CD4-positive, alpha-beta T cell (primary cell): ENCODE data around the gene ZNF536. TPM values are rescaled to one million over a fixed set of nuclear protein-coding genes. Genes with fewer than 3 reads are reported as not detected.
"Not testable (repeated sequence)": the region's sequence is repeated elsewhere in the genome, so short reads cannot be mapped to it uniquely, and the experiment has no call there.

Experiments
- ATAC-seq: fragments of 200-7000 bp; cut with Tn5 transposase; one replicate; pipeline ENCODE4 v1.10.0; 2022; ENCODE audit warnings: mild to moderate bottlenecking; ENCODE audit not compliant: poor library complexity
- CTCF ChIA-PET: fragments of 350-600 bp; sonication (Branson Sonifier 250); formaldehyde crosslinking; loops from one replicate; lab custom pipeline; 2021; ENCODE audit warnings: antibody characterized with exemption, inconsistent platforms; lab: Charles Lee
- POLR2A ChIA-PET: fragments of 350-600 bp; sonication (Branson Sonifier 250); formaldehyde crosslinking; loops from one replicate; lab custom pipeline; 2021; ENCODE audit warnings: antibody characterized with exemption, inconsistent platforms; lab: Charles Lee
- DNase-seq, 14 experiments: peaks; one replicate each; pipeline ENCODE4 v3.0.0-alpha.2; 2013 to 2020; ENCODE audit warnings: mixed read lengths in 2 of 14
- H3K27ac ChIP-seq, 2 donors: one replicate each; pipeline versions ENCODE4 v1.5.1 to v1.7.0; 2013; ENCODE audit warnings: low read length in 2 of 2, low read depth in 1 of 2, mild to moderate bottlenecking in 1 of 2
- H3K27me3 ChIP-seq, 2 experiments: 1 replicate in 1 of 2; 2 replicates in 1 of 2; pipeline versions ENCODE4 v1.6.1 to v1.7.0; 2013; ENCODE audit warnings: low read length in 2 of 2, control low read depth in 1 of 2, mild to moderate bottlenecking in 1 of 2, moderate library complexity in 1 of 2; ENCODE audit not compliant: insufficient read depth in 2 of 2, control insufficient read depth in 1 of 2
- H3K36me3 ChIP-seq: one replicate; pipeline ENCODE4 v1.6.1; 2013; ENCODE audit warnings: low read length, control low read depth; ENCODE audit not compliant: insufficient read depth
- H3K4me1 ChIP-seq: one replicate; pipeline ENCODE4 v1.6.1; 2013; ENCODE audit warnings: low read length, control low read depth; ENCODE audit not compliant: insufficient read depth
- H3K4me3 ChIP-seq: one replicate; pipeline ENCODE4 v1.5.1; 2013; ENCODE audit warnings: mild to moderate bottlenecking, low read length, moderate library complexity
- H3K9me3 ChIP-seq, 2 experiments: 1 replicate in 1 of 2; 2 replicates in 1 of 2; pipeline versions ENCODE4 v1.6.1 to v1.7.0; 2013; ENCODE audit warnings: low read length in 2 of 2, mild to moderate bottlenecking in 2 of 2, control low read depth in 1 of 2, moderate library complexity in 1 of 2; ENCODE audit not compliant: control insufficient read depth in 1 of 2, insufficient read depth in 1 of 2
- H3K27ac Mint-ChIP-seq: one replicate; pipeline ENCODE4 v1.8.0; 2020; ENCODE audit warnings: mixed read lengths
- H3K27me3 Mint-ChIP-seq: one replicate; pipeline ENCODE4 v1.8.0; 2021; ENCODE audit warnings: mixed read lengths
- H3K36me3 Mint-ChIP-seq: one replicate; pipeline ENCODE4 v1.8.0; 2021; ENCODE audit warnings: low read depth, mixed read lengths
- H3K4me1 Mint-ChIP-seq: one replicate; pipeline ENCODE4 v1.8.0; 2021; ENCODE audit warnings: low read depth, mixed read lengths
- H3K4me3 Mint-ChIP-seq: one replicate; pipeline ENCODE4 v1.8.0; 2020; ENCODE audit warnings: mild to moderate bottlenecking, mixed read lengths
- H3K9me3 Mint-ChIP-seq: one replicate; pipeline ENCODE4 v1.8.0; 2020; ENCODE audit warnings: mixed read lengths
- CTCF ChIP-seq: fragments of 200-600 bp; IDR thresholded peaks from one replicate; pipeline ENCODE4 v1.8.0; 2022; ENCODE audit warnings: antibody characterized with exemption, mild to moderate bottlenecking
- intact Hi-C, 2 experiments: fragments of 100-400 bp; cut with DNase I in 1 of 2; cut with micrococcal nuclease in 1 of 2; formaldehyde crosslinking; loops; one replicate each; pipeline versions ENCODE4 v1.15.1 to v1.9.0; 2023 to 2025; cut with DNase I, micrococcal nuclease
- total RNA-seq, 174 experiments: library from RNA in 2 of 174; stranded (reverse) in 2 of 174; gene quantifications; one replicate each; pipeline ENCODE4 v1.2.3 and lab custom pipeline; 2021 to 2026

The ZNF536 gene
- total RNA-seq, 2 experiments from 2014 or later, result not detected

- Mint-ChIP-seq H3K27me3 (peaks cover 15% of the 10 kb centered on the region), H3K4me1 (no peaks in the 10 kb centered on the region), H3K4me3 (no peak overlapping the region), H3K27ac (no peak overlapping the region), H3K36me3 (no peaks in the 10 kb centered on the region), H3K9me3 (peaks cover 10% of the 10 kb centered on the region)
- H3K27ac ChIP-seq, result no peak overlapping the region
- no peak overlapping the region for H3K4me3 ChIP-seq
- no peak for TF ChIP-seq CTCF
- H3K27me3 ChIP-seq, result no peaks in the 10 kb centered on the region
- H3K4me1 ChIP-seq, result no peaks in the 10 kb centered on the region
- intact Hi-C loops, result no loop called here
- no peak for DNase-seq
- no peak for ATAC-seq
- ChIA-PET POLR2A (no interaction called here), CTCF (no interaction called here)
- H3K9me3 ChIP-seq, result peaks cover 0 to 5% of the 10 kb centered on the region in 2 experiments
- H3K36me3 ChIP-seq, result no peaks in the 10 kb centered on the region
Observed at GRCh38 chr19:30481063-30481462, 108.9 kb downstream of the ZNF536 start.

GRCh38 chr19:30481823-30482222, 109.6 kb downstream of the ZNF536 start:
- H3K36me3 ChIP-seq, result no peaks in the 10 kb centered on the region
- H3K4me3 ChIP-seq, result no peak overlapping the region
- CTCF ChIA-PET, result no interaction called here
- no peak for TF ChIP-seq CTCF
- H3K9me3 ChIP-seq, result peaks cover 0 to under 1% of the 10 kb centered on the region in 2 experiments
- no peaks in the 10 kb centered on the region for H3K27me3 ChIP-seq
- Mint-ChIP-seq H3K27me3 (peaks cover 22% of the 10 kb centered on the region), H3K4me1 (no peaks in the 10 kb centered on the region), H3K36me3 (no peaks in the 10 kb centered on the region), H3K27ac (no peak overlapping the region), H3K4me3 (no peak overlapping the region), H3K9me3 (peaks cover 10% of the 10 kb centered on the region)
- POLR2A ChIA-PET, result no interaction called here
- no peak overlapping the region for H3K27ac ChIP-seq
- ATAC-seq, result no peak
- DNase-seq, result no peak
- H3K4me1 ChIP-seq, result no peaks in the 10 kb centered on the region
- intact Hi-C loops, result no loop called here

- TF ChIP-seq CTCF, result no peak
- ATAC-seq (no peak), DNase-seq (no peak)
- ChIA-PET POLR2A (no interaction called here), CTCF (no interaction called here)
- Mint-ChIP-seq H3K4me3 (no peak overlapping the region), H3K36me3 (no peaks in the 10 kb centered on the region), H3K27me3 (peaks cover 31% of the 10 kb centered on the region), H3K4me1 (no peaks in the 10 kb centered on the region), H3K27ac (no peak overlapping the region), H3K9me3 (peaks cover 10% of the 10 kb centered on the region)
- Histone ChIP-seq H3K27ac (no peak overlapping the region), H3K36me3 (no peaks in the 10 kb centered on the region), H3K4me1 (no peaks in the 10 kb centered on the region), H3K4me3 (no peak overlapping the region), H3K27me3 (no peaks in the 10 kb centered on the region), H3K9me3 (no peaks in the 10 kb centered on the region)
- intact Hi-C loops, result no loop called here
Observed at GRCh38 chr19:30482956-30483355, 110.8 kb downstream of the ZNF536 start.

- H3K27ac ChIP-seq, H3K9me3 ChIP-seq, H3K9me3 Mint-ChIP-seq, ATAC-seq, H3K27me3 ChIP-seq, H3K4me1 ChIP-seq, H3K4me3 Mint-ChIP-seq, H3K27ac Mint-ChIP-seq, POLR2A ChIA-PET, DNase-seq, H3K36me3 Mint-ChIP-seq, intact Hi-C loops, H3K36me3 ChIP-seq, H3K4me1 Mint-ChIP-seq, CTCF ChIA-PET, H3K4me3 ChIP-seq: not testable (repeated sequence)
- H3K27me3 Mint-ChIP-seq, result peaks cover 40% of the 10 kb centered on the region
Observed at GRCh38 chr19:30486250-30486649, 114.1 kb downstream of the ZNF536 start.
